Activated T-cell treated with anti-CD3 and anti-CD28 coated beads for 4 hours (primary cell): ENCODE measurements around the gene AGXT2.

Source experiments
- DNase-seq: peaks from one replicate; pipeline ENCODE4 v3.0.0-alpha.2; 2020

Gene AGXT2

GRCh38 chr5:35047785-35048404 is at the start of gene AGXT2:
AGXT2 (minus strand) TSS chr5:35047949; CDS start chr5:35047892, 57 bp downstream.
- no peak for DNase-seq

- DNase-seq: no peak
Measured at GRCh38 chr5:35096932-35097331, 49.2 kb upstream of the AGXT2 start.

- no peak for DNase-seq
Measured at GRCh38 chr5:35096216-35096615, 48.5 kb upstream of the AGXT2 start.

- DNase-seq: no peak
Measured at GRCh38 chr5:35095366-35095765, 47.6 kb upstream of the AGXT2 start.

- no peak for DNase-seq
Measured at GRCh38 chr5:35094948-35095347, 47.2 kb upstream of the AGXT2 start.

- no peak for DNase-seq
Measured at GRCh38 chr5:35092703-35093102, 45.0 kb upstream of the AGXT2 start.

GRCh38 chr5:35091704-35092103 is 44.0 kb upstream of the AGXT2 start:
- DNase-seq: no peak

- DNase-seq: peak; percentile 52
Measured at GRCh38 chr5:35089334-35090314, 41.9 kb upstream of the AGXT2 start.

GRCh38 chr5:35087991-35088390 is 40.2 kb upstream of the AGXT2 start:
- DNase-seq: no peak

- no peak for DNase-seq
Measured at GRCh38 chr5:35083150-35083549, 35.4 kb upstream of the AGXT2 start.

- DNase-seq: no peak
Measured at GRCh38 chr5:35082530-35082929, 34.8 kb upstream of the AGXT2 start.

GRCh38 chr5:35081134-35081533 is 33.4 kb upstream of the AGXT2 start:
- no peak for DNase-seq

- DNase-seq: no peak
Measured at GRCh38 chr5:35073160-35073559, 25.4 kb upstream of the AGXT2 start.

- no peak for DNase-seq
Measured at GRCh38 chr5:35069188-35069587, 21.4 kb upstream of the AGXT2 start.

GRCh38 chr5:35067985-35068384 is 20.2 kb upstream of the AGXT2 start:
- no peak for DNase-seq

GRCh38 chr5:35066260-35066795 is 18.6 kb upstream of the AGXT2 start:
- DNase-seq: no peak

- DNase-seq: no peak
Measured at GRCh38 chr5:35063414-35063813, 15.7 kb upstream of the AGXT2 start.

- DNase-seq: no peak
Measured at GRCh38 chr5:35061211-35061770, 13.5 kb upstream of the AGXT2 start.

- DNase-seq: no peak
Measured at GRCh38 chr5:35060236-35060635, 12.5 kb upstream of the AGXT2 start.

- DNase-seq: no peak
Measured at GRCh38 chr5:35059251-35059650, 11.5 kb upstream of the AGXT2 start.

- no peak for DNase-seq
Measured at GRCh38 chr5:35058374-35058788, 10.6 kb upstream of the AGXT2 start.

GRCh38 chr5:35056686-35057085 is 8.9 kb upstream of the AGXT2 start:
- no peak for DNase-seq

- no peak for DNase-seq
Measured at GRCh38 chr5:35052838-35053237, 5.1 kb upstream of the AGXT2 start.
